K562 (cell line): Measurements from ENCODE around the gene MIEF1. TPM values are rescaled to one million over a fixed set of nuclear protein-coding genes. Genes with fewer than 3 reads are reported as not detected.

Experiments
- CREM ChIP-seq: IDR thresholded peaks from 2 replicates; pipeline ENCODE4 v1.6.1; 2014; ENCODE audit warnings: antibody characterized with exemption, low read depth
- CSDE1 ChIP-seq, 2 experiments: fragments of 450-650 bp; IDR thresholded peaks; 2 replicates each; pipeline ENCODE4 v1.6.1; 2016; ENCODE audit warnings: mild to moderate bottlenecking in 1 of 2
- CXXC5 ChIP-seq: fragments of 250-450 bp; sonication (Bioruptor Pico); IDR thresholded peaks from 2 replicates; pipeline ENCODE4 v1.8.0; 2022; ENCODE audit warnings: inconsistent platforms, mild to moderate bottlenecking, moderate library complexity
- DMBX1 ChIP-seq: fragments of 250-450 bp; sonication (Bioruptor Pico); IDR thresholded peaks from 2 replicates; pipeline ENCODE4 v1.8.0; 2022; ENCODE audit warnings: inconsistent platforms, mild to moderate bottlenecking, moderate library complexity, borderline replicate concordance
- MAZ ChIP-seq, 2 experiments: fragments of 450-650 bp in 1 of 2; sonication (generic) in 1 of 2; formaldehyde crosslinking; IDR thresholded peaks in 1 of 2; conservative IDR thresholded peaks in 1 of 2; 2 replicates each; pipeline versions ENCODE4 v1.4.0 to v1.5.0; 2020; ENCODE audit warnings: mild to moderate bottlenecking in 1 of 2, missing genetic modification reagents in 1 of 2
- SLC30A9 ChIP-seq: fragments of 250-450 bp; sonication (Bioruptor Pico); IDR thresholded peaks from 2 replicates; pipeline ENCODE4 v1.8.0; 2022; ENCODE audit warnings: mild to moderate bottlenecking, moderate library complexity
- SMC3 ChIP-seq: conservative IDR thresholded peaks from 2 replicates; pipeline ENCODE4 v1.6.1; 2011; ENCODE audit warnings: low read depth, low read length, improper control_type of control experiment; ENCODE audit not compliant: insufficient read depth
- SP1 ChIP-seq: sonication (generic); formaldehyde crosslinking; IDR thresholded peaks from 2 replicates; pipeline ENCODE4 v1.8.1; 2022; ENCODE audit warnings: mild to moderate bottlenecking, missing genetic modification reagents
- SRSF1 ChIP-seq: fragments of 200-400 bp; formaldehyde crosslinking; IDR thresholded peaks from 2 replicates; pipeline ENCODE4 v1.6.1; 2017; ENCODE audit warnings: mild to moderate bottlenecking, low read depth, low read length, moderate library complexity
- SUPT5H ChIP-seq: fragments of 450-650 bp; IDR thresholded peaks from 2 replicates; pipeline ENCODE4 v1.6.1; 2016
- XRCC5 ChIP-seq: fragments of 200-400 bp; formaldehyde crosslinking; IDR thresholded peaks from 2 replicates; pipeline ENCODE4 v1.6.1; 2017; ENCODE audit warnings: low read depth, mild to moderate bottlenecking, low read length
- ZBTB7A ChIP-seq: IDR thresholded peaks from 2 replicates; pipeline ENCODE4 v1.6.1; 2011; ENCODE audit warnings: low read depth, mild to moderate bottlenecking, low read length, moderate library complexity, borderline replicate concordance; ENCODE audit not compliant: control insufficient read depth
- ZNF165 ChIP-seq: fragments of 250-450 bp; sonication (Bioruptor Pico); IDR thresholded peaks from 2 replicates; pipeline ENCODE4 v1.4.0; 2020; ENCODE audit warnings: borderline replicate concordance
- ZNF699 ChIP-seq: fragments of 250-450 bp; sonication (Bioruptor Pico); IDR thresholded peaks from 2 replicates; pipeline ENCODE4 v1.8.0; 2021; ENCODE audit warnings: mild to moderate bottlenecking, moderate library complexity; ENCODE audit not compliant: insufficient replicate concordance
- polyA plus RNA-seq, 8 experiments: library from polyadenylated mRNA; depleted of rRNA in 4 of 8; stranded (reverse) in 5 of 8; unstranded in 3 of 8; fragments of >200 nt; fragmentation: Nextera tagmentation in 2 of 8; fragmentation: Illumina TruSeq in 1 of 8; extraction: Ambion mirVana in 2 of 8; extraction: Trizol in 1 of 8; gene quantifications; 2 replicates each; pipeline versions ENCODE4 v1.2.1 to v1.2.3, GENCODE V29; 2011 to 2014; ENCODE audit warnings: inconsistent platforms in 1 of 8, missing spikeins in 1 of 8
- total RNA-seq, 7 experiments: library from RNA; depleted of rRNA in 6 of 7; stranded (reverse); fragments of >200 nt in 6 of 7; fragmentation: Illumina TruSeq in 2 of 7; extraction: Trizol in 2 of 7; gene quantifications; 2 replicates each; pipeline versions ENCODE4 v1.2.1 to v1.2.3, GENCODE V29; 2011 to 2021; ENCODE audit warnings: low replicate concordance in 1 of 7
- TF ChIP-seq, protein P1 (sequence below): sonication (generic); formaldehyde crosslinking; IDR thresholded peaks from 2 replicates; pipeline ENCODE4 v1.8.0; 2022; ENCODE audit warnings: missing genetic modification reagents, mild to moderate bottlenecking, borderline replicate concordance
- TF ChIP-seq, protein P2 (sequence below): fragments of 250-450 bp; sonication (Bioruptor Pico); IDR thresholded peaks from 2 replicates; pipeline ENCODE4 v1.9.0; 2021; ENCODE audit warnings: mild to moderate bottlenecking
- TF ChIP-seq, protein P3 (sequence below), 2 experiments: IDR thresholded peaks; 2 replicates each; pipeline ENCODE4 v1.6.1; 2012; ENCODE audit warnings: improper control_type of control experiment in 2 of 2, low read depth in 2 of 2, low read length in 2 of 2, borderline replicate concordance in 1 of 2
- TF ChIP-seq, protein P4 (sequence below), 3 experiments: fragments of 200-800 bp in 1 of 3; fragments of 250-450 bp in 1 of 3; fragments of 450-650 bp in 1 of 3; sonication (Bioruptor Pico) in 1 of 3; sonication (Bioruptor generic) in 1 of 3; formaldehyde crosslinking in 1 of 3; IDR thresholded peaks; 2 replicates each; pipeline versions ENCODE4 v1.6.1 to v1.8.0; 2016 to 2022; ENCODE audit warnings: mild to moderate bottlenecking in 2 of 3, missing genetic modification characterization in 2 of 3, missing compliant biosample characterization in 1 of 3, moderate library complexity in 1 of 3

The MIEF1 gene
- total and polyA plus RNA-seq, 9 of the 15 experiments (the other 6 are each of a cell fraction or from before 2014, with no cell fraction given): 10.9 to 51.8 (median 25.5) TPM

DNA sequence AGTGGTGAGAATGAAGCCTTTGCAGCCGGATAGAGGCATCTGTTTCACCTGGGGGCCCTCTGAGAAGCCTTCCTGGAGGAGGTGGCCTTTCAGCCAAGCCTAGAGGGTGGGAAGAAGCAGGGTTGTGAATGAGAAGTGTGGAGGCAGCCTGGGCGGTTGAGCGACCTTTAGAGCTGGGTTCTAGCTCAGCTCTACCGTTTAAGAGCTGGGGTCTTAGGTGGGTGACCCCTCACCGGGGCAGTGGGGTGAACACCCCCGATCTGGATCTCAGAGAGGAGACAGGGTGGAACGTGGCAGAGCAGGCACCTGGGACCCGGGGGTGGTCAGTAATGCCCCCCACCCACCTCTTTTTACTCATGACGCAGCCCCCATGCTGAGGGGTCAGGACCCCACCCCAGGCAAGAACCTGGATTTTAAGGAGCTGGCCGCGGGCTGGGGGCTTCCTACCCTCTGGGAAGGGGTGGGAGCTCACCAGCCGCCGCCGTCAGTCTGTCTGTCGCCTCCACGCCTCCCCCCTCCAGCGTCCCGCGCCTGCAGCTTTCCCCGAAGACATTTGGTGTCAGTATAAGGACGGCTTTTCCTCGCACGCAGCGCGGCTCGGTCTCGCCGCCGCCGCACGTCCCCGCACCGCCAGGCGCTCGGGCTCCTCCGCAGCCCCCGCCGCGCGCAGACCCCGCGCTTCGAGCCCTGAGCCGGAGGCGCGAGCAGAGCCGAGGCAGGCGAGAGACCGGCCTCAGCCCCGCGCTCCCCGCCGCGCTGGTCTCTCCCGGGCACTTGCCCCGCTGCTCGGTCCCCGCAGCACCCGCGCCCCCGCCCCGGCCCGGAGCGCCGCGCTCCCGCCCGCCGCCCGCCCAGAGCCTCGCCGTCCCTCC is 55.1 kb downstream of the MIEF1 start (continued):
- TF ChIP-seq, protein P1, sequence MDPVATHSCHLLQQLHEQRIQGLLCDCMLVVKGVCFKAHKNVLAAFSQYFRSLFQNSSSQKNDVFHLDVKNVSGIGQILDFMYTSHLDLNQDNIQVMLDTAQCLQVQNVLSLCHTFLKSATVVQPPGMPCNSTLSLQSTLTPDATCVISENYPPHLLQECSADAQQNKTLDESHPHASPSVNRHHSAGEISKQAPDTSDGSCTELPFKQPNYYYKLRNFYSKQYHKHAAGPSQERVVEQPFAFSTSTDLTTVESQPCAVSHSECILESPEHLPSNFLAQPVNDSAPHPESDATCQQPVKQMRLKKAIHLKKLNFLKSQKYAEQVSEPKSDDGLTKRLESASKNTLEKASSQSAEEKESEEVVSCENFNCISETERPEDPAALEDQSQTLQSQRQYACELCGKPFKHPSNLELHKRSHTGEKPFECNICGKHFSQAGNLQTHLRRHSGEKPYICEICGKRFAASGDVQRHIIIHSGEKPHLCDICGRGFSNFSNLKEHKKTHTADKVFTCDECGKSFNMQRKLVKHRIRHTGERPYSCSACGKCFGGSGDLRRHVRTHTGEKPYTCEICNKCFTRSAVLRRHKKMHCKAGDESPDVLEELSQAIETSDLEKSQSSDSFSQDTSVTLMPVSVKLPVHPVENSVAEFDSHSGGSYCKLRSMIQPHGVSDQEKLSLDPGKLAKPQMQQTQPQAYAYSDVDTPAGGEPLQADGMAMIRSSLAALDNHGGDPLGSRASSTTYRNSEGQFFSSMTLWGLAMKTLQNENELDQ (CRISPR knock-in tag): no peak
- TF ChIP-seq CREM: peak; percentile 27; the same call in 1 of the 2 replicates
- TF ChIP-seq, protein P2, sequence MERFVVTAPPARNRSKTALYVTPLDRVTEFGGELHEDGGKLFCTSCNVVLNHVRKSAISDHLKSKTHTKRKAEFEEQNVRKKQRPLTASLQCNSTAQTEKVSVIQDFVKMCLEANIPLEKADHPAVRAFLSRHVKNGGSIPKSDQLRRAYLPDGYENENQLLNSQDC (CRISPR knock-in tag): no peak
- peak; percentile 30 to 66; a peak in 1 of 4 replicates for TF ChIP-seq MAZ (CRISPR knock-in tag; conservative IDR thresholded peaks at IDR 0.05 in 1 of 2, IDR thresholded peaks at IDR 0.05 in 1 of 2)
- no peak for TF ChIP-seq XRCC5
- no peak for TF ChIP-seq CSDE1 (IDR thresholded peaks at IDR 0.05)
- TF ChIP-seq ZBTB7A: peak; percentile 72; the same call in 1 of the 2 replicates
- TF ChIP-seq, protein P3, sequence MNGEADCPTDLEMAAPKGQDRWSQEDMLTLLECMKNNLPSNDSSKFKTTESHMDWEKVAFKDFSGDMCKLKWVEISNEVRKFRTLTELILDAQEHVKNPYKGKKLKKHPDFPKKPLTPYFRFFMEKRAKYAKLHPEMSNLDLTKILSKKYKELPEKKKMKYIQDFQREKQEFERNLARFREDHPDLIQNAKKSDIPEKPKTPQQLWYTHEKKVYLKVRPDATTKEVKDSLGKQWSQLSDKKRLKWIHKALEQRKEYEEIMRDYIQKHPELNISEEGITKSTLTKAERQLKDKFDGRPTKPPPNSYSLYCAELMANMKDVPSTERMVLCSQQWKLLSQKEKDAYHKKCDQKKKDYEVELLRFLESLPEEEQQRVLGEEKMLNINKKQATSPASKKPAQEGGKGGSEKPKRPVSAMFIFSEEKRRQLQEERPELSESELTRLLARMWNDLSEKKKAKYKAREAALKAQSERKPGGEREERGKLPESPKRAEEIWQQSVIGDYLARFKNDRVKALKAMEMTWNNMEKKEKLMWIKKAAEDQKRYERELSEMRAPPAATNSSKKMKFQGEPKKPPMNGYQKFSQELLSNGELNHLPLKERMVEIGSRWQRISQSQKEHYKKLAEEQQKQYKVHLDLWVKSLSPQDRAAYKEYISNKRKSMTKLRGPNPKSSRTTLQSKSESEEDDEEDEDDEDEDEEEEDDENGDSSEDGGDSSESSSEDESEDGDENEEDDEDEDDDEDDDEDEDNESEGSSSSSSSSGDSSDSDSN (IDR thresholded peaks at IDR 0.05; ENCODE audit: borderline replicate concordance in 1 of 2, low read depth in 2 of 2, low read length in 2 of 2): no peak
- TF ChIP-seq SRSF1: no peak
- TF ChIP-seq SP1 (CRISPR knock-in tag): no peak
- TF ChIP-seq, protein P4, sequence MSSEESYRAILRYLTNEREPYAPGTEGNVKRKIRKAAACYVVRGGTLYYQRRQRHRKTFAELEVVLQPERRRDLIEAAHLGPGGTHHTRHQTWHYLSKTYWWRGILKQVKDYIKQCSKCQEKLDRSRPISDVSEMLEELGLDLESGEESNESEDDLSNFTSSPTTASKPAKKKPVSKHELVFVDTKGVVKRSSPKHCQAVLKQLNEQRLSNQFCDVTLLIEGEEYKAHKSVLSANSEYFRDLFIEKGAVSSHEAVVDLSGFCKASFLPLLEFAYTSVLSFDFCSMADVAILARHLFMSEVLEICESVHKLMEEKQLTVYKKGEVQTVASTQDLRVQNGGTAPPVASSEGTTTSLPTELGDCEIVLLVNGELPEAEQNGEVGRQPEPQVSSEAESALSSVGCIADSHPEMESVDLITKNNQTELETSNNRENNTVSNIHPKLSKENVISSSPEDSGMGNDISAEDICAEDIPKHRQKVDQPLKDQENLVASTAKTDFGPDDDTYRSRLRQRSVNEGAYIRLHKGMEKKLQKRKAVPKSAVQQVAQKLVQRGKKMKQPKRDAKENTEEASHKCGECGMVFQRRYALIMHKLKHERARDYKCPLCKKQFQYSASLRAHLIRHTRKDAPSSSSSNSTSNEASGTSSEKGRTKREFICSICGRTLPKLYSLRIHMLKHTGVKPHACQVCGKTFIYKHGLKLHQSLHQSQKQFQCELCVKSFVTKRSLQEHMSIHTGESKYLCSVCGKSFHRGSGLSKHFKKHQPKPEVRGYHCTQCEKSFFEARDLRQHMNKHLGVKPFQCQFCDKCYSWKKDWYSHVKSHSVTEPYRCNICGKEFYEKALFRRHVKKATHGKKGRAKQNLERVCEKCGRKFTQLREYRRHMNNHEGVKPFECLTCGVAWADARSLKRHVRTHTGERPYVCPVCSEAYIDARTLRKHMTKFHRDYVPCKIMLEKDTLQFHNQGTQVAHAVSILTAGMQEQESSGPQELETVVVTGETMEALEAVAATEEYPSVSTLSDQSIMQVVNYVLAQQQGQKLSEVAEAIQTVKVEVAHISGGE (CRISPR knock-in tag; IDR thresholded peaks at IDR 0.05): no peak
- TF ChIP-seq SLC30A9: no peak
- no peak for TF ChIP-seq SUPT5H
- TF ChIP-seq SMC3: 0 out of 2 replicates have a peak, but pooled peaks have one; percentile 23
- peak; percentile 73 for TF ChIP-seq CXXC5
- TF ChIP-seq DMBX1 (CRISPR knock-in tag): no peak
- no peak for TF ChIP-seq ZNF699 (CRISPR knock-in tag)
- no peak for TF ChIP-seq ZNF165 (CRISPR knock-in tag)
